GM18511 (cell line): ENCODE measurements around the gene MUC15.

ENCODE experiments used
- ATAC-seq: cut with Tn5 transposase; IDR thresholded peaks from one replicate; pipeline ENCODE4 v1.9.1; 2021; ENCODE audit warnings: mild to moderate bottlenecking, moderate library complexity; ENCODE audit not compliant: unreplicated experiment

MUC15 gene

GRCh38 chr11:26575946-26576345 lies 3.9 kb upstream of the MUC15 start:
- no peak for ATAC-seq

- no peak for ATAC-seq
These were observed 1.8 kb upstream of the MUC15 start for GRCh38 chr11:26573896-26574295.

- no peak for ATAC-seq
These were observed 823 bp upstream of the MUC15 start for GRCh38 chr11:26572770-26573402.

- no peak for ATAC-seq
These were observed 2.4 kb downstream of the MUC15 start for GRCh38 chr11:26569646-26570045.

GRCh38 chr11:26558190-26558589 lies 13.9 kb downstream of the MUC15 start:
- ATAC-seq: no peak

- no peak for ATAC-seq
These were observed 14.4 kb downstream of the MUC15 start for GRCh38 chr11:26557666-26558065.

- ATAC-seq: no peak
These were observed 15.5 kb downstream of the MUC15 start for GRCh38 chr11:26556582-26556981.

- no peak for ATAC-seq
These were observed 17.6 kb downstream of the MUC15 start for GRCh38 chr11:26554455-26554854.

- ATAC-seq: no peak
These were observed 18.9 kb downstream of the MUC15 start for GRCh38 chr11:26553182-26553581.

GRCh38 chr11:26551186-26551801 lies 20.8 kb downstream of the MUC15 start:
- ATAC-seq: no peak

GRCh38 chr11:26550022-26550421 lies 22.0 kb downstream of the MUC15 start:
- ATAC-seq: no peak

- ATAC-seq: no peak
These were observed 22.9 kb downstream of the MUC15 start for GRCh38 chr11:26549176-26549575.

- no peak for ATAC-seq
These were observed 30.2 kb downstream of the MUC15 start for GRCh38 chr11:26541870-26542269.

- no peak for ATAC-seq
These were observed 32.5 kb downstream of the MUC15 start for GRCh38 chr11:26539517-26539916.

GRCh38 chr11:26537341-26537740 lies 34.7 kb downstream of the MUC15 start:
- no peak for ATAC-seq

- no peak for ATAC-seq
These were observed 44.4 kb downstream of the MUC15 start for GRCh38 chr11:26527685-26528084.

GRCh38 chr11:26522912-26523610 lies 49.0 kb downstream of the MUC15 start:
- no peak for ATAC-seq

GRCh38 chr11:26519469-26519868 lies 52.6 kb downstream of the MUC15 start:
- ATAC-seq: no peak

GRCh38 chr11:26512196-26512595 lies 59.9 kb downstream of the MUC15 start:
- ATAC-seq: no peak

GRCh38 chr11:26510756-26511155 lies 61.3 kb downstream of the MUC15 start:
- ATAC-seq: no peak

- ATAC-seq: no peak
These were observed 61.9 kb downstream of the MUC15 start for GRCh38 chr11:26510164-26510563.
